Hepatocyte (in vitro differentiated cells): ENCODE data around the gene OLFM4. TPM values are rescaled to one million over a fixed set of nuclear protein-coding genes. Genes with fewer than 3 reads are reported as not detected.

Experiments used
- DNase-seq: peaks from one replicate; pipeline ENCODE4 v3.0.0-alpha.2; 2016; ENCODE audit warnings: low spot score
- H2AFZ ChIP-seq: fragments of 200-600 bp; sonication (generic); 2 replicates; pipeline ENCODE4 v1.6.0; 2016; ENCODE audit warnings: antibody characterized with exemption, mild to moderate bottlenecking
- H3K27ac ChIP-seq: fragments of 200-600 bp; sonication (generic); 2 replicates; pipeline ENCODE4 v1.5.1; 2016; ENCODE audit warnings: mild to moderate bottlenecking
- H3K27me3 ChIP-seq: fragments of 200-600 bp; sonication (generic); 2 replicates; pipeline ENCODE4 v1.6.1; 2016
- H3K36me3 ChIP-seq: fragments of 200-600 bp; sonication (generic); replicated peaks from 2 replicates; pipeline ENCODE4 v1.5.1; 2016; ENCODE audit warnings: low read depth; ENCODE audit not compliant: insufficient read depth
- H3K4me1 ChIP-seq: fragments of 200-600 bp; sonication (generic); 2 replicates; pipeline ENCODE4 v1.5.1; 2016; ENCODE audit warnings: mild to moderate bottlenecking, moderate library complexity; ENCODE audit not compliant: insufficient read depth
- H3K4me2 ChIP-seq: fragments of 200-600 bp; sonication (generic); 2 replicates; pipeline ENCODE4 v1.6.0; 2016
- H3K4me3 ChIP-seq: fragments of 200-600 bp; sonication (generic); 2 replicates; pipeline ENCODE4 v1.5.1; 2016; ENCODE audit warnings: mild to moderate bottlenecking
- H3K79me2 ChIP-seq: fragments of 200-600 bp; sonication (generic); 2 replicates; pipeline ENCODE4 v1.6.0; 2017; ENCODE audit warnings: mild to moderate bottlenecking
- H3K9me2 ChIP-seq: fragments of 200-600 bp; sonication (generic); replicated peaks from 2 replicates; pipeline ENCODE4 v1.6.0; 2017; ENCODE audit warnings: mild to moderate bottlenecking; ENCODE audit not compliant: insufficient read depth
- H3K9me3 ChIP-seq: fragments of 200-600 bp; sonication (generic); 2 replicates; pipeline ENCODE4 v1.5.1; 2016; ENCODE audit warnings: low read depth, mild to moderate bottlenecking
- H4K20me1 ChIP-seq: fragments of 200-600 bp; sonication (generic); 2 replicates; pipeline ENCODE4 v1.6.0; 2016; ENCODE audit warnings: mild to moderate bottlenecking; ENCODE audit not compliant: insufficient read depth, poor library complexity, severe bottlenecking
- CTCF ChIP-seq: fragments of 200-600 bp; sonication (generic); IDR thresholded peaks from 2 replicates; pipeline ENCODE4 v1.5.1; 2016; ENCODE audit warnings: antibody characterized with exemption, mild to moderate bottlenecking; ENCODE audit not compliant: poor library complexity
- EZH2 ChIP-seq: fragments of 200-600 bp; sonication (generic); IDR thresholded peaks from 2 replicates; pipeline ENCODE4 v1.6.1; 2016; ENCODE audit warnings: antibody characterized with exemption, mild to moderate bottlenecking, borderline replicate concordance
- EZH2phosphoT487 ChIP-seq: fragments of 200-600 bp; sonication (generic); IDR thresholded peaks from one replicate; pipeline ENCODE4 v1.6.1; 2018; ENCODE audit warnings: antibody characterized with exemption, mild to moderate bottlenecking, low read depth, moderate library complexity; ENCODE audit not compliant: unreplicated experiment, severe bottlenecking
- WGBS: methylation state at CpG from one replicate; pipeline ENCODE4 v1.1.6; 2016; ENCODE audit warnings: low lambda C conversion rate; ENCODE audit errors: missing lambda C conversion rate; 5-methylcytosine and 5-hydroxymethylcytosine counted together
- polyA plus RNA-seq: library from polyadenylated mRNA; unstranded; fragments of >200 nt; fragmentation: Nextera tagmentation; extraction: Ambion mirVana; gene quantifications from 2 replicates; pipeline ENCODE4 v1.2.1, GENCODE V29; 2016
- total RNA-seq: library from RNA; depleted of rRNA; stranded (reverse); fragments of >200 nt; gene quantifications from 2 replicates; pipeline ENCODE4 v1.2.3, GENCODE V29; 2014

OLFM4 gene
- total and polyA plus RNA-seq, 2 experiments from 2014 or later, result 4.5 to 20.7 TPM

DNA sequence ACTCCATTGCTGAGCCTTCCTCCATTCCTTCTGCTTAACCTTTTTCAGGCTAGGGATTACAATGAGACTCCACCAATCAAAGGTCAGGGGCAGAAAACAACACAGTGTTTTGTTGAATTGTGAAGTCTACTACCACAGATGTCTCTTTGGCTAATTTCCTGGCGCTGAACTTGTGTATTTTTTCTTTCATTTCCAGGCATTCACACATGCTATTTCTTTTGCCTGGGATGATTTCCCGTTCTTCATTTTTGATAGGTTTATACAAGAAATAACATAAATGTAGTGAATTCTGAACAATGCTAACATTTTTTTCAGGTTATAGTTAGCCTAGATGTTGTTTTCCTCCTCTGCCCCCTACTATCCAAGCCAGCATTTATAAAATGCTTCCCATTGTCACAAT lies 64.3 kb downstream of the OLFM4 start:
- TF ChIP-seq EZH2, result no peak
- no peak for TF ChIP-seq EZH2phosphoT487
- no peak for TF ChIP-seq CTCF
- no peaks in the 10 kb centered on the region for H3K9me2 ChIP-seq
- H3K36me3 ChIP-seq, result no peaks in the 10 kb centered on the region
- no peaks in the 10 kb centered on the region for H3K9me3 ChIP-seq
- H3K4me1 ChIP-seq, result no peaks in the 10 kb centered on the region
- no peak overlapping the region for H2AFZ ChIP-seq
- H3K27ac ChIP-seq, result no peak overlapping the region
- H3K4me3 ChIP-seq, result no peak overlapping the region
- no peak for DNase-seq
- H3K27me3 ChIP-seq, result no peaks in the 10 kb centered on the region
- H4K20me1 ChIP-seq, result no peaks in the 10 kb centered on the region
- H3K4me2 ChIP-seq, result no peak overlapping the region
- H3K79me2 ChIP-seq, result no peaks in the 10 kb centered on the region
- WGBS, result 94% methylated on average over 2 of the region's 2 CpGs

- Histone ChIP-seq H4K20me1 (no peaks in the 10 kb centered on the region), H3K4me1 (peaks cover 7% of the 10 kb centered on the region), H2AFZ (no peak overlapping the region), H3K27ac (no peak overlapping the region), H3K4me3 (no peak overlapping the region), H3K9me3 (no peaks in the 10 kb centered on the region), H3K9me2 (no peaks in the 10 kb centered on the region), H3K36me3 (no peaks in the 10 kb centered on the region), H3K4me2 (no peak overlapping the region), H3K27me3 (no peaks in the 10 kb centered on the region), H3K79me2 (no peaks in the 10 kb centered on the region)
- no peak for DNase-seq
- no peak for TF ChIP-seq CTCF
- no peak for TF ChIP-seq EZH2phosphoT487
- no peak for TF ChIP-seq EZH2
These were observed 69.8 kb downstream of the OLFM4 start for GRCh38 chr13:53098455-53098854.

DNA sequence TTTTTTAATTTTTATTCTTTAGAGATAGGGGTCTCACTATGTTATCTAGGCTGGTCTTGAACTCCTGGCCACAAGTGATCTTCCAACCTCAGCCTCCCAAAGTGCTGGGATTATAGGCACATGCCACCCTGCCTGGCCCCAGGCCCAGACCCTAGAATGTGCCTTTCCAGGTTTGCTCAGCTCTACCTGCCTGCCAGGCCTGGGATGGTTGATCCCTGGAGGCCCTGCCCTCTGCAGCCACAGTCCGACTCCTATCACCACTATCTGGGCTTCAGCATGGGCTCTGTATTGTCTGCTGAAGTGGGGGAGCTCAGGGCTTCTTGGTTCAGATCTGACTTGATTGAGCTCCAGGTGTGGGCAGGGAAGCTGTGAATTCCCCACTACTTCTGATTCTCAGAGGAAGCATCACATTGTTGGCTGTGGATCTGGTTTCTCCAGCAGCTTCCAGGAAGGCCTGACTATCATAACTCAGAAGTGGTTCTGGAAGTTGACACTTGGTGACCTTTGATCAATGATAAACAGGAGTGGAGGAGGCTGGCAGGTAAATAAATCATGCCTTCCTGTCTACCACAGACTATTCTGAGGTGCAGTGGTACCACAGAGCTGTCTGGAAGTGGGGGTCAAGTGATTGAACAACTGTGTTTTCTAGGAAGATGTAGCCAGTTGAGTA lies 71.9 kb downstream of the OLFM4 start:
- Histone ChIP-seq H3K27me3 (no peaks in the 10 kb centered on the region), H3K4me3 (no peak overlapping the region), H4K20me1 (no peaks in the 10 kb centered on the region), H3K9me3 (no peaks in the 10 kb centered on the region), H3K27ac (no peak overlapping the region), H3K4me2 (no peak overlapping the region), H3K9me2 (no peaks in the 10 kb centered on the region), H2AFZ (no peak overlapping the region), H3K79me2 (no peaks in the 10 kb centered on the region), H3K4me1 (peaks cover 7% of the 10 kb centered on the region), H3K36me3 (no peaks in the 10 kb centered on the region)
- peak; percentile 13 for DNase-seq
- TF ChIP-seq EZH2, result no peak
- TF ChIP-seq EZH2phosphoT487, result no peak
- no peak for TF ChIP-seq CTCF
- 75% methylated on average over 1 of the region's 1 CpG for WGBS

Other genes starting within 250 kb of the OLFM4 start
- gene PCDH8, start 180.2 kb upstream of the OLFM4 start, total RNA-seq, result 0.37 TPM in 1 of 2 replicates, not detected in the other
- gene PCDH8, start 180.2 kb upstream of the OLFM4 start, polyA plus RNA-seq, result 0.19 and 0.85 TPM in 2 replicates